ENCODE data around the gene CLK2.
"Not testable (repeated sequence)": the region's sequence is repeated elsewhere in the genome, so short reads cannot be mapped to it uniquely, and the experiment has no call there.

CLK2 gene

DNA sequence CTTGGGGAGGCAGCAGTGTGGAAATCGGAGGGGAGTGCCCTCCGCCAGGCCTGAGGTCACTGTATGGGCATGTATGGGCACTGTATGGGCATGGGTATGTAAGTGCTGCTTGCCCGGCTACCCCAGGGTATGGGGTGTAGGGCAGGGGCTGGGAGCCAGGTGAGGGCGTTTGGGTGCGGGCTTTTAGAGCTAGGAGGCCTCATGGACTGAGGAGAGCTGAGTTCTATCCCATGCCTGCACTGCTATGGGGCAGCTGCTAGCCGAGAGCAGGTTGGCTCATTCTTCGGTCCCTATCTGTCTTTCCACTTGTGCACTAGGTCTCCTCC lies 22.6 kb upstream of the CLK2 start:
- no peak overlapping the region for H3K4me3 ChIP-seq (ENCODE audit: low read depth, low read length)
- TF ChIP-seq, protein P1, sequence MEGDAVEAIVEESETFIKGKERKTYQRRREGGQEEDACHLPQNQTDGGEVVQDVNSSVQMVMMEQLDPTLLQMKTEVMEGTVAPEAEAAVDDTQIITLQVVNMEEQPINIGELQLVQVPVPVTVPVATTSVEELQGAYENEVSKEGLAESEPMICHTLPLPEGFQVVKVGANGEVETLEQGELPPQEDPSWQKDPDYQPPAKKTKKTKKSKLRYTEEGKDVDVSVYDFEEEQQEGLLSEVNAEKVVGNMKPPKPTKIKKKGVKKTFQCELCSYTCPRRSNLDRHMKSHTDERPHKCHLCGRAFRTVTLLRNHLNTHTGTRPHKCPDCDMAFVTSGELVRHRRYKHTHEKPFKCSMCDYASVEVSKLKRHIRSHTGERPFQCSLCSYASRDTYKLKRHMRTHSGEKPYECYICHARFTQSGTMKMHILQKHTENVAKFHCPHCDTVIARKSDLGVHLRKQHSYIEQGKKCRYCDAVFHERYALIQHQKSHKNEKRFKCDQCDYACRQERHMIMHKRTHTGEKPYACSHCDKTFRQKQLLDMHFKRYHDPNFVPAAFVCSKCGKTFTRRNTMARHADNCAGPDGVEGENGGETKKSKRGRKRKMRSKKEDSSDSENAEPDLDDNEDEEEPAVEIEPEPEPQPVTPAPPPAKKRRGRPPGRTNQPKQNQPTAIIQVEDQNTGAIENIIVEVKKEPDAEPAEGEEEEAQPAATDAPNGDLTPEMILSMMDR (IDR thresholded peaks at IDR 0.05; ENCODE audit: borderline replicate concordance, insufficient read depth, low read depth, low read length), result no peak

GRCh38 chr1:155295183-155295941 lies 22.1 kb upstream of the CLK2 start:
- no peak overlapping the region for H3K4me3 ChIP-seq (ENCODE audit: low read depth, low read length)
- TF ChIP-seq, protein P1 (IDR thresholded peaks at IDR 0.05; ENCODE audit: borderline replicate concordance, insufficient read depth, low read depth, low read length), result no peak

DNA sequence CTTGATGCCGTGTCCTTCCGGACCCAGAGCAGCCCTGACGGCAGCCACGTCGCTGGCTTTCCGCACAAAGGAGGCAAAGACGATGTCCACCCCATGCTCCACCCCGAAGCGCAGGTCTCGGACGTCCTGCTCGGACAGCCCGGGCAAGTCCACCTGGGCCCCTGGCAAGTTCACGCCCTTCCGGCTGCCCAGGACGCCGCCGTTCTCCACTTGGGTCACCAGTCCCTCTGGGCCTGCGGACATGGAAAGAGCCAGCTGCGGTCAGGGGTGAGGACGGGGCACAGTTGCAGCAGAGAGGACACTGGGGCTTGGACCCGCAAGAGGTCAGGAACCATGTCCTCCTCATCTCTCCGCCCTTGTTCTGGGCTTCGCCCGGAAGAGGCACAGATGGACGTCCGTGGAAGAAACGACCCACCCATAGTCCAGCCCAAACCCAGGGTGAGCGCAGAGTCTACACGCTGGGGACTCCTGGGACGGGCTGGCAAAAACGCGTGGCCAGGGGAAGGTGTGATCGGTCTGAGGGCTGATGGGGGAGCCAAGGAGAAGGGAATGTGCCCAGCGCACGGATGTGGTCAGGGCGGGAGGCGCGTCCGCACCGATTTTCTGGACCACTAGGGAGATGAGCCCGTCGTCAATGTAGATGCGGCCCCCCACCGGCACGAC lies 21.3 kb upstream of the CLK2 start:
- TF ChIP-seq, protein P1 (IDR thresholded peaks at IDR 0.05; ENCODE audit: borderline replicate concordance, insufficient read depth, low read depth, low read length), result no peak
- H3K4me3 ChIP-seq (ENCODE audit: low read depth, low read length), result no peak overlapping the region

DNA sequence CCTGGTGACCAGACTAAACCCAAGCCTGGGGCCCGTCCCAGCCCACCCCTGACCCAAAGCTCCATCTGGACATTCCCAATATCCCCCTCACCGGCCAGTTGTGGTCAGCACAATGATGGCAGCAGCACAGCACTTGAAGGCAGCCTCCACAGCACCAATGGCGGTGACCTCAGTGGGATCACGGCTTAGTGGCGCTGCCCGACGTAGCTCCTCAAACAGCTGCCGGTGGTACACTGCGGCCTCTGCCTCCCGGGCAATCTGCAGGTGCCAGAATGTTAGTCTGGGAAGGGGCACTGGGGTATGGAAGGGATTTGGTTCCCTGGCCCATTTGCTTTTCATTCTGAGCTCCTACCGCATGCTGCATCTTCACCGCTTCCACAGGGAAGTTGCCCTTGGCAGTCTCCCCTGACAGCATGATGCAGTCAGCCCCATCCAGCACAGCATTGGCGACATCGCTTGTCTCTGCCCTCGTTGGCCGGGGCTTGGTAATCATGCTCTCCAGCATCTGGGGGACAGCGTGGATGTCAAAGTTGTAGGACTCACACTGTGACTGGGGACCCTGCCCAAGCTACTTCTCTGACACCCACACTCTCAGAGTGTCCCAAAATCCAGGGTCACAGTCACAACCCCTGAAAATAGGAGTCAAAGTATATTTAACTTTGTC lies 19.9 kb upstream of the CLK2 start:
- no peak overlapping the region for H3K4me3 ChIP-seq (ENCODE audit: low read depth, low read length)
- TF ChIP-seq, protein P1 (IDR thresholded peaks at IDR 0.05; ENCODE audit: borderline replicate concordance, insufficient read depth, low read depth, low read length), result no peak

- not testable (repeated sequence) for H3K4me3 ChIP-seq (ENCODE audit: low read depth, low read length)
These were observed 17.7 kb upstream of the CLK2 start for GRCh38 chr1:155291006-155291405.

DNA sequence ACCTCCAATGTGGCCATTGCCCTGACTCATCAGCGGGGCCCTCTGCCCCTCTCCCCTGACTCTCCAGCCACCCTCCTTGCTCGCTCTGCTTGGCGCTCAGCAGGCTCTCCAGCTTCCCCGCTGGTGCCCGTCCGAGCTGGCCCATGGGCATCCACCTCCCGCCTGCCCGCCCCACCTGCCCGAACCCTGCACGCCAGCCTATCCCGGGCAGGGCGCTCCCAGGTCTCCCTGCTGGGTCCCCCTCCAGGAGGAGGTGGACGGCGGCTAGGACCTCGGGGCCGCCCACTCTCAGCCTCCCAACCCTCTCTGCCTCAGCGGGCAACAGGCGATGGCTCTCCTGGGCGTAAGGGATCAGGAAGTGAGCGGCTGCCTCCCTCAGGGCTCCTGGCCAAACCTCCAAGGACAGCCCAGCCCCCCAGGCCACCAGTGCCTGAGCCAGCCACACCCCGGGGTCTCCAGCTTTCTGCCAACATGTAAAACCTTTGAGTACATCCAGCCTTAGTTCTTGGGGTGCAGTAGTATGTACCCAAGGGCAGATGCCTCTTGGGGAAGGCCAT lies 14.8 kb upstream of the CLK2 start:
- no peak overlapping the region for H3K4me3 ChIP-seq (ENCODE audit: low read depth, low read length)
- TF ChIP-seq, protein P1 (IDR thresholded peaks at IDR 0.05; ENCODE audit: borderline replicate concordance, insufficient read depth, low read depth, low read length), result no peak

- TF ChIP-seq, protein P1 (IDR thresholded peaks at IDR 0.05; ENCODE audit: borderline replicate concordance, insufficient read depth, low read depth, low read length), result no peak
- no peak overlapping the region for H3K4me3 ChIP-seq (ENCODE audit: low read depth, low read length)
These were observed 13.2 kb upstream of the CLK2 start for GRCh38 chr1:155286544-155286943.

All from GM12875 (cell line).